ENCODE measurements around the gene EIF4ENIF1. TPM values are rescaled to one million over a fixed set of nuclear protein-coding genes. Genes with fewer than 3 reads are reported as not detected.

The EIF4ENIF1 gene
- total and polyA plus RNA-seq, 9 of the 15 experiments (the other 6 are each of a cell fraction or from before 2014, with no cell fraction given) = 2.5 to 24.9 (median 15.8) TPM

- TF ChIP-seq, protein P1, sequence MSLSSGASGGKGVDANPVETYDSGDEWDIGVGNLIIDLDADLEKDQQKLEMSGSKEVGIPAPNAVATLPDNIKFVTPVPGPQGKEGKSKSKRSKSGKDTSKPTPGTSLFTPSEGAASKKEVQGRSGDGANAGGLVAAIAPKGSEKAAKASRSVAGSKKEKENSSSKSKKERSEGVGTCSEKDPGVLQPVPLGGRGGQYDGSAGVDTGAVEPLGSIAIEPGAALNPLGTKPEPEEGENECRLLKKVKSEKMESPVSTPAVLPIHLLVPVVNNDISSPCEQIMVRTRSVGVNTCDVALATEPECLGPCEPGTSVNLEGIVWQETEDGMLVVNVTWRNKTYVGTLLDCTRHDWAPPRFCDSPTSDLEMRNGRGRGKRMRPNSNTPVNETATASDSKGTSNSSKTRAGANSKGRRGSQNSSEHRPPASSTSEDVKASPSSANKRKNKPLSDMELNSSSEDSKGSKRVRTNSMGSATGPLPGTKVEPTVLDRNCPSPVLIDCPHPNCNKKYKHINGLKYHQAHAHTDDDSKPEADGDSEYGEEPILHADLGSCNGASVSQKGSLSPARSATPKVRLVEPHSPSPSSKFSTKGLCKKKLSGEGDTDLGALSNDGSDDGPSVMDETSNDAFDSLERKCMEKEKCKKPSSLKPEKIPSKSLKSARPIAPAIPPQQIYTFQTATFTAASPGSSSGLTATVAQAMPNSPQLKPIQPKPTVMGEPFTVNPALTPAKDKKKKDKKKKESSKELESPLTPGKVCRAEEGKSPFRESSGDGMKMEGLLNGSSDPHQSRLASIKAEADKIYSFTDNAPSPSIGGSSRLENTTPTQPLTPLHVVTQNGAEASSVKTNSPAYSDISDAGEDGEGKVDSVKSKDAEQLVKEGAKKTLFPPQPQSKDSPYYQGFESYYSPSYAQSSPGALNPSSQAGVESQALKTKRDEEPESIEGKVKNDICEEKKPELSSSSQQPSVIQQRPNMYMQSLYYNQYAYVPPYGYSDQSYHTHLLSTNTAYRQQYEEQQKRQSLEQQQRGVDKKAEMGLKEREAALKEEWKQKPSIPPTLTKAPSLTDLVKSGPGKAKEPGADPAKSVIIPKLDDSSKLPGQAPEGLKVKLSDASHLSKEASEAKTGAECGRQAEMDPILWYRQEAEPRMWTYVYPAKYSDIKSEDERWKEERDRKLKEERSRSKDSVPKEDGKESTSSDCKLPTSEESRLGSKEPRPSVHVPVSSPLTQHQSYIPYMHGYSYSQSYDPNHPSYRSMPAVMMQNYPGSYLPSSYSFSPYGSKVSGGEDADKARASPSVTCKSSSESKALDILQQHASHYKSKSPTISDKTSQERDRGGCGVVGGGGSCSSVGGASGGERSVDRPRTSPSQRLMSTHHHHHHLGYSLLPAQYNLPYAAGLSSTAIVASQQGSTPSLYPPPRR (CRISPR knock-in tag; IDR thresholded peaks at IDR 0.05; ENCODE audit: borderline replicate concordance) = no peak
- TF ChIP-seq ZNF3 (CRISPR knock-in tag; IDR thresholded peaks at IDR 0.05) = no peak
- no peak for TF ChIP-seq CSDE1 (IDR thresholded peaks at IDR 0.05)
- TF ChIP-seq SMARCC2 (IDR thresholded peaks at IDR 0.05; ENCODE audit: low read depth) = no peak
- no peak for TF ChIP-seq SNRNP70 (optimal IDR thresholded peaks at IDR 0.05; ENCODE audit: low read depth, low read length)
- TF ChIP-seq SRSF7 (optimal IDR thresholded peaks at IDR 0.05; ENCODE audit: low read depth, low read length) = no peak
- no peak for TF ChIP-seq TRIM24 (IDR thresholded peaks at IDR 0.05)
- no peak for TF ChIP-seq ZBTB17 (CRISPR knock-in tag; IDR thresholded peaks at IDR 0.05)
- TF ChIP-seq MCM3 (IDR thresholded peaks at IDR 0.05) = no peak
- TF ChIP-seq ZNF445 (CRISPR knock-in tag; IDR thresholded peaks at IDR 0.05; ENCODE audit: low read depth) = no peak
- TF ChIP-seq MEIS2 (IDR thresholded peaks at IDR 0.05; ENCODE audit: partially characterized antibody) = no peak
- TF ChIP-seq THRA (IDR thresholded peaks at IDR 0.05) = no peak
- no peak for TF ChIP-seq SIRT6 (IDR thresholded peaks at IDR 0.05; ENCODE audit: low read depth, low read length)
- TF ChIP-seq EHMT2 (IDR thresholded peaks at IDR 0.05) = no peak
- no peak for TF ChIP-seq MCM2 (IDR thresholded peaks at IDR 0.05; ENCODE audit: low read depth)
- peak; percentile 61 for TF ChIP-seq TBP (optimal IDR thresholded peaks at IDR 0.05; ENCODE audit: low read depth, low read length)
- no peak for TF ChIP-seq ZNF584 (CRISPR knock-in tag; IDR thresholded peaks at IDR 0.05; ENCODE audit: low read depth)
- TF ChIP-seq RBM22 (IDR thresholded peaks at IDR 0.05; ENCODE audit: low read depth, low read length, poor library complexity, severe bottlenecking) = peak; percentile 32
- TF ChIP-seq STAT5A (IDR thresholded peaks at IDR 0.05; ENCODE audit: borderline replicate concordance, low read length) = no peak
- TF ChIP-seq CC2D1A (IDR thresholded peaks at IDR 0.05) = no peak
- TF ChIP-seq HCFC1 (IDR thresholded peaks at IDR 0.05; ENCODE audit: low read depth, low read length) = peak; percentile 24; the same call in 1 of the 2 replicates
- no peak for TF ChIP-seq ATF2 (CRISPR knock-in tag; IDR thresholded peaks at IDR 0.05)
- no peak for TF ChIP-seq PHTF2 (CRISPR knock-in tag; IDR thresholded peaks at IDR 0.05)
- TF ChIP-seq CHD2 (IDR thresholded peaks at IDR 0.05; ENCODE audit: low read depth, low read length) = no peak
Observed at GRCh38 chr22:31489632-31490495, at the start of gene EIF4ENIF1 (continued).
